Body of pancreas (tissue), 4 donors: ENCODE data around the gene IER5L.

Source experiments
- CTCF ChIP-seq, 7 experiments: fragments of 450-650 bp in 4 of 7; fragments of 200-600 bp in 3 of 7; sonication (generic) in 3 of 7; IDR thresholded peaks; one replicate each; pipeline ENCODE4 v1.5.1; 2016 to 2019; ENCODE audit warnings: antibody characterized with exemption in 7 of 7
- POLR2A ChIP-seq, 3 donors: fragments of 450-650 bp; IDR thresholded peaks; one replicate each; pipeline ENCODE4 v1.6.1; 2016; ENCODE audit warnings: antibody characterized with exemption in 3 of 3, mild to moderate bottlenecking in 2 of 3

GRCh38 chr9:129150672-129151211 lies 27.3 kb downstream of the IER5L start:
- TF ChIP-seq CTCF (IDR thresholded peaks at IDR 0.05) (no peak), POLR2A (IDR thresholded peaks at IDR 0.05) (no peak)
